SU-DHL-6 (cell line): ENCODE measurements around the gene C19orf33.

ENCODE experiments used
- CTCF ChIP-seq: fragments of 200-600 bp; sonication (generic); IDR thresholded peaks from one replicate; pipeline ENCODE4 v1.5.1; 2017; ENCODE audit warnings: antibody characterized with exemption, mild to moderate bottlenecking, low read length, moderate library complexity; ENCODE audit not compliant: insufficient read depth, poor library complexity, severe bottlenecking
- EZH2phosphoT487 ChIP-seq: fragments of 200-600 bp; sonication (generic), shearing (Covaris generic); conservative IDR thresholded peaks from 2 replicates; pipeline ENCODE4 v1.6.1; 2018; ENCODE audit warnings: mild to moderate bottlenecking, antibody characterized with exemption, low read length, moderate library complexity, mixed read lengths

- TF ChIP-seq CTCF (no peak), EZH2phosphoT487 (no peak)
Measured at GRCh38 chr19:38288123-38288855, 15.8 kb upstream of the C19orf33 start.
